K562 (cell line): ENCODE results near the gene HDAC5.

Experiments
- ARNT ChIP-seq, 2 experiments: fragments of 450-650 bp; IDR thresholded peaks; 2 replicates each; pipeline ENCODE4 v1.6.1; 2016; ENCODE audit warnings: mild to moderate bottlenecking in 1 of 2
- FOXA1 ChIP-seq: fragments of 450-650 bp; IDR thresholded peaks from 2 replicates; pipeline ENCODE4 v1.6.1; 2016; ENCODE audit warnings: mild to moderate bottlenecking, borderline replicate concordance
- NR1H2 ChIP-seq: sonication (generic); formaldehyde crosslinking; IDR thresholded peaks from 2 replicates; pipeline ENCODE4 v1.4.0; 2020; ENCODE audit warnings: mild to moderate bottlenecking, missing genetic modification reagents
- RFX1 ChIP-seq: fragments of 450-650 bp; IDR thresholded peaks from 2 replicates; pipeline ENCODE4 v1.6.1; 2016; ENCODE audit warnings: mild to moderate bottlenecking, moderate library complexity
- RHOXF2B ChIP-seq: fragments of 250-450 bp; sonication (Bioruptor Pico); conservative IDR thresholded peaks from 2 replicates; pipeline ENCODE4 v1.5.1; 2021
- SMARCC2 ChIP-seq: fragments of 450-650 bp; IDR thresholded peaks from 2 replicates; pipeline ENCODE4 v1.6.1; 2017; ENCODE audit warnings: antibody characterized with exemption, moderate library complexity, mild to moderate bottlenecking, low read depth
- ZBTB33 ChIP-seq: sonication (generic); formaldehyde crosslinking; IDR thresholded peaks from 2 replicates; pipeline ENCODE4 v1.8.1; 2023; ENCODE audit warnings: mild to moderate bottlenecking, missing genetic modification reagents
- ZNF274 ChIP-seq: IDR thresholded peaks from 2 replicates; pipeline ENCODE4 v1.6.1; 2011; ENCODE audit warnings: low read depth, mild to moderate bottlenecking, low read length, moderate library complexity, borderline replicate concordance
- ZNF384 ChIP-seq: IDR thresholded peaks from 2 replicates; pipeline ENCODE4 v1.6.1; 2012; ENCODE audit warnings: low read depth, low read length, improper control_type of control experiment

GRCh38 chr17:44088254-44088653 is 35.2 kb downstream of the HDAC5 start:
- TF ChIP-seq SMARCC2 (no peak), FOXA1 (no peak), ARNT (IDR thresholded peaks at IDR 0.05) (no peak), ZNF384 (no peak), RFX1 (no peak), RHOXF2B (CRISPR knock-in tag) (no peak), ZNF274 (no peak), ZBTB33 (CRISPR knock-in tag) (no peak), NR1H2 (CRISPR knock-in tag) (no peak)
